H9 (cell line): ENCODE data around the gene METTL3. TPM values are rescaled to one million over a fixed set of nuclear protein-coding genes. Genes with fewer than 3 reads are reported as not detected.

ENCODE experiments used
- DNase-seq: peaks from one replicate; pipeline ENCODE4 v3.0.0-alpha.2; 2017
- H2AFZ ChIP-seq: one replicate; pipeline ENCODE4 v1.6.1; 2013; ENCODE audit warnings: mild to moderate bottlenecking, low read length, control low read depth, moderate library complexity
- H2AK5ac ChIP-seq: 2 replicates; pipeline ENCODE4 v1.6.1; 2013; ENCODE audit warnings: low read length, control low read depth, mixed read lengths; ENCODE audit not compliant: insufficient read length
- H2BK120ac ChIP-seq: one replicate; pipeline ENCODE4 v1.6.1; 2013; ENCODE audit warnings: low read depth, mild to moderate bottlenecking, low read length, control low read depth, inconsistent platforms; ENCODE audit not compliant: poor library complexity, severe bottlenecking
- H2BK12ac ChIP-seq: 2 replicates; pipeline ENCODE4 v1.6.1; 2013; ENCODE audit warnings: low read length, control low read depth, mixed read lengths, low read depth; ENCODE audit not compliant: insufficient read length
- H2BK15ac ChIP-seq: 2 replicates; pipeline ENCODE4 v1.6.1; 2013; ENCODE audit warnings: low read depth, low read length, control low read depth
- H2BK20ac ChIP-seq: one replicate; pipeline ENCODE4 v1.6.1; 2013; ENCODE audit warnings: low read depth, mild to moderate bottlenecking, low read length, control low read depth, inconsistent platforms; ENCODE audit not compliant: poor library complexity, severe bottlenecking
- H2BK5ac ChIP-seq: 2 replicates; pipeline ENCODE4 v1.6.1; 2013; ENCODE audit warnings: low read length, control low read depth, mixed read lengths; ENCODE audit not compliant: insufficient read length
- H3K14ac ChIP-seq: 2 replicates; pipeline ENCODE4 v1.6.1; 2013; ENCODE audit warnings: low read length, control low read depth; ENCODE audit not compliant: insufficient read depth
- H3K18ac ChIP-seq: 2 replicates; pipeline ENCODE4 v1.6.1; 2013; ENCODE audit warnings: low read depth, mild to moderate bottlenecking, mixed read lengths, low read length, control low read depth; ENCODE audit not compliant: insufficient read length
- H3K23ac ChIP-seq: 2 replicates; pipeline ENCODE4 v1.6.1; 2013; ENCODE audit warnings: low read length, control low read depth, mixed read lengths, low read depth; ENCODE audit not compliant: insufficient read length
- H3K23me2 ChIP-seq: 2 replicates; pipeline ENCODE4 v1.6.1; 2013; ENCODE audit warnings: low read depth, mild to moderate bottlenecking, mixed read lengths, low read length, control low read depth; ENCODE audit not compliant: insufficient read length, poor library complexity, severe bottlenecking
- H3K27ac ChIP-seq: 2 replicates; pipeline ENCODE4 v1.5.1; 2013; ENCODE audit warnings: low read length, control low read depth, mixed read lengths, low read depth; ENCODE audit not compliant: insufficient read length
- H3K27me3 ChIP-seq: 2 replicates; pipeline ENCODE4 v1.6.1; 2013; ENCODE audit warnings: low read length, control low read depth, inconsistent platforms; ENCODE audit not compliant: insufficient read depth
- H3K4ac ChIP-seq: 2 replicates; pipeline ENCODE4 v1.6.1; 2013; ENCODE audit warnings: low read depth, mild to moderate bottlenecking, control low read depth, inconsistent platforms, low read length, moderate library complexity
- H3K4me1 ChIP-seq: 2 replicates; pipeline ENCODE4 v1.6.1; 2013; ENCODE audit warnings: low read length, control low read depth, inconsistent platforms; ENCODE audit not compliant: insufficient read depth
- H3K4me2 ChIP-seq: 2 replicates; pipeline ENCODE4 v1.6.1; 2013; ENCODE audit warnings: low read length, control low read depth, mixed read lengths; ENCODE audit not compliant: insufficient read length, insufficient read depth
- H3K56ac ChIP-seq: 2 replicates; pipeline ENCODE4 v1.6.1; 2013; ENCODE audit warnings: low read depth, mild to moderate bottlenecking, mixed read lengths, low read length, control low read depth; ENCODE audit not compliant: insufficient read length
- H3K79me1 ChIP-seq: 2 replicates; pipeline ENCODE4 v1.6.1; 2013; ENCODE audit warnings: low read depth, mild to moderate bottlenecking, moderate library complexity, low read length, control low read depth, inconsistent platforms; ENCODE audit not compliant: insufficient read depth, poor library complexity, severe bottlenecking
- H3K79me2 ChIP-seq: 2 replicates; pipeline ENCODE4 v1.6.1; 2013; ENCODE audit warnings: low read length, control low read depth, inconsistent platforms; ENCODE audit not compliant: insufficient read depth
- H3K9ac ChIP-seq: 2 replicates; pipeline ENCODE4 v1.6.1; 2013; ENCODE audit warnings: low read length, control low read depth, mixed read lengths; ENCODE audit not compliant: insufficient read length; ENCODE audit errors: extremely low read depth
- H3K9me3 ChIP-seq: one replicate; pipeline ENCODE4 v1.6.1; 2013; ENCODE audit warnings: low read depth, low read length, inconsistent platforms; ENCODE audit not compliant: control insufficient read depth
- H3T11ph ChIP-seq: one replicate; pipeline ENCODE4 v1.6.1; 2013; ENCODE audit warnings: mild to moderate bottlenecking, low read length, control low read depth, inconsistent platforms
- H4K20me1 ChIP-seq: one replicate; pipeline ENCODE4 v1.6.1; 2013; ENCODE audit not compliant: control insufficient read depth, insufficient read length, insufficient read depth
- H4K5ac ChIP-seq: 2 replicates; pipeline ENCODE4 v1.6.1; 2013; ENCODE audit warnings: low read depth, mild to moderate bottlenecking, mixed read lengths, low read length, control low read depth; ENCODE audit not compliant: insufficient read length
- H4K8ac ChIP-seq: replicated peaks from 2 replicates; pipeline ENCODE4 v1.6.1; 2013; ENCODE audit warnings: low read length, control low read depth, mixed read lengths, low read depth; ENCODE audit not compliant: insufficient read length
- H4K91ac ChIP-seq: 2 replicates; pipeline ENCODE4 v1.6.1; 2013; ENCODE audit warnings: low read depth, mild to moderate bottlenecking, moderate library complexity, mixed read lengths, low read length, control low read depth; ENCODE audit not compliant: insufficient read length
- H3K27ac Mint-ChIP-seq, 3 experiments: 2 replicates in 2 of 3; 3 replicates in 1 of 3; pipeline ENCODE4 v1.8.0; 2020 to 2021; ENCODE audit warnings: mixed read lengths in 3 of 3, mild to moderate bottlenecking in 1 of 3, moderate library complexity in 1 of 3
- H3K27me3 Mint-ChIP-seq: 2 replicates; pipeline ENCODE4 v1.8.0; 2021; ENCODE audit warnings: low read depth, mild to moderate bottlenecking, moderate library complexity, mixed read lengths
- H3K36me3 Mint-ChIP-seq, 3 experiments: 2 replicates in 2 of 3; 3 replicates in 1 of 3; pipeline ENCODE4 v1.8.0; 2020 to 2021; ENCODE audit warnings: low read depth in 3 of 3, mixed read lengths in 3 of 3; ENCODE audit not compliant: insufficient read depth in 1 of 3
- H3K4me1 Mint-ChIP-seq, 2 experiments: 2 replicates each; pipeline ENCODE4 v1.8.0; 2020; ENCODE audit warnings: mixed read lengths in 2 of 2
- H3K4me3 Mint-ChIP-seq, 2 experiments: 2 replicates in 1 of 2; 3 replicates in 1 of 2; pipeline ENCODE4 v1.8.0; 2020 to 2021; ENCODE audit warnings: mild to moderate bottlenecking in 2 of 2, mixed read lengths in 2 of 2, moderate library complexity in 1 of 2
- H3K9me3 Mint-ChIP-seq, 2 experiments: 2 replicates in 1 of 2; 3 replicates in 1 of 2; pipeline ENCODE4 v1.8.0; 2020; ENCODE audit warnings: mild to moderate bottlenecking in 2 of 2, mixed read lengths in 2 of 2, moderate library complexity in 1 of 2
- CTCF ChIP-seq: fragments of 200-600 bp; sonication (generic); conservative IDR thresholded peaks from 3 replicates; pipeline ENCODE4 v1.8.0; 2021; ENCODE audit warnings: antibody characterized with exemption, mild to moderate bottlenecking
- WGBS: extraction: QIAGEN DNeasy Blood & Tissue Kit; methylation state at CpG from one replicate; pipeline ENCODE4 v1.1.7; 2013; ENCODE audit warnings: missing lambda C conversion rate, low lambda C conversion rate, mixed read lengths; ENCODE audit not compliant: insufficient read length; ENCODE audit errors: extremely low coverage; 5-methylcytosine and 5-hydroxymethylcytosine counted together
- total RNA-seq: library from RNA; stranded (reverse); gene quantifications from 2 replicates; pipeline ENCODE4 v1.2.1, GENCODE V29; 2021

The METTL3 gene
- total RNA-seq, 1 experiment from 2014 or later = 84.1 TPM

GRCh38 chr14:21543521-21543960 is 32.4 kb upstream of the METTL3 start:
- Histone ChIP-seq H3K9me3 (no peaks in the 10 kb centered on the region), H2BK5ac (no peak overlapping the region), H2AK5ac (no peak overlapping the region), H4K8ac (no peak overlapping the region), H3K18ac (no peak overlapping the region), H3K27me3 (no peaks in the 10 kb centered on the region), H3T11ph (no peak overlapping the region), H3K9ac (no peak overlapping the region), H3K4me2 (peak overlapping the region; percentile 26), H3K56ac (no peak overlapping the region), H2BK20ac (no peak overlapping the region), H2BK120ac (no peak overlapping the region), H3K79me2 (no peaks in the 10 kb centered on the region), H3K4me1 (peaks cover 3% of the 10 kb centered on the region; the same call in 1 of the 2 replicates), H2AFZ (no peak overlapping the region), H3K79me1 (no peaks in the 10 kb centered on the region), H3K23ac (no peak overlapping the region), H3K23me2 (peaks cover 4% of the 10 kb centered on the region), H3K4ac (no peak overlapping the region), H4K91ac (no peak overlapping the region), H3K14ac (no peak overlapping the region), H4K20me1 (no peaks in the 10 kb centered on the region), H4K5ac (no peak overlapping the region), H2BK12ac (no peak overlapping the region), H3K27ac (peak overlapping the region; percentile 46), H2BK15ac (no peak overlapping the region)
- DNase-seq = peak; percentile 62
- Mint-ChIP-seq H3K27me3 (no peaks in the 10 kb centered on the region; the same call in 1 of the 2 replicates), H3K9me3 (peaks cover 9 to 16% of the 10 kb centered on the region in 2 experiments), H3K4me3 (peak overlapping the region; percentile 21 to 56), H3K36me3 (peaks cover 8 to 11% (median 10%) of the 10 kb centered on the region in 3 experiments), H3K4me1 (peaks cover 38 to 45% of the 10 kb centered on the region in 2 experiments), H3K27ac (peak overlapping the region; percentile 68 to 95 (median 91))
- no CpG with 5 or more reads among the region's 7 CpGs for WGBS
- TF ChIP-seq CTCF = no peak
